GM19043 (cell line): Measurements from ENCODE around the gene NCK1.
"Not testable (repeated sequence)": the region's sequence is repeated elsewhere in the genome, so short reads cannot be mapped to it uniquely, and the experiment has no call there.

Experiments
- ATAC-seq: cut with Tn5 transposase; IDR thresholded peaks from one replicate; pipeline ENCODE4 v1.9.1; 2021; ENCODE audit warnings: low read depth; ENCODE audit not compliant: unreplicated experiment

The NCK1 gene

DNA sequence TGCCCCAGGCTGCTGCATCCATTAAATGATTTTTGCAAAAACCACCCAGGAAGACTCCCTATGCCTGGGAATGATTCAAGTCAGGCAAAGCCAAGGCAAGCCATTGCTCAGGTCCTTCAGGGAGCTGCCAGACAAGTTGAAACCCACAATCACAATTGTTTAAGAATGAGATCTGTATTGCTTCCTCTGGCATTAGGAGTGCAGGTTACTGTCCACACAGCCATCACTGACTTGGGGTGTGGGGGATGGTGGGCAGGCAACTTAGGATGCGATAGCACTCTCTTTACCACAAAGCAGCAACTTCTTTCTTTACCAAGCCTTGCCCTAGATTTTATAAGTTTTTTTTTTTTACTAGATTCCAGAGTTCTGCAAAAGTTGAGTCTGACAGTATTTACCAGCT, 80.8 kb downstream of the NCK1 start:
- ATAC-seq, result no peak

DNA sequence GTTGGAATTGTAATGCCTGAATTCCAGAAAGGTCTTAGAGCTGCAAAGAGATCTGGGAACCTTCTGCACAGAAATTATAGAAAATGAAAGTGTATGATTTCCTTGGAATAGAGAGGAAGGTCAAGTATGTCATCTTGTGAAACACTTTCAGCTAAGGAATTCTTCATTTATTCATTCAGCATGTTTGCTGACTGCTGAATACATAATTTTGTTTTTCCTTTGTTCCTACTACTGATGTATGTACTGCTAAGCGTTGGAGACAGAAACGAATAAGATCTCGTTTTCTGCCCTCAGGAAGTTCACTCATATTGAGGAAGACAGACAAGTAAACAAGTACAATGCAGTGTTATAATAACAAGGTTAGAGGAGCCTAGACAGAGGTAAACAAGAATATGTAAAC, 81.4 kb downstream of the NCK1 start:
- ATAC-seq, result no peak

DNA sequence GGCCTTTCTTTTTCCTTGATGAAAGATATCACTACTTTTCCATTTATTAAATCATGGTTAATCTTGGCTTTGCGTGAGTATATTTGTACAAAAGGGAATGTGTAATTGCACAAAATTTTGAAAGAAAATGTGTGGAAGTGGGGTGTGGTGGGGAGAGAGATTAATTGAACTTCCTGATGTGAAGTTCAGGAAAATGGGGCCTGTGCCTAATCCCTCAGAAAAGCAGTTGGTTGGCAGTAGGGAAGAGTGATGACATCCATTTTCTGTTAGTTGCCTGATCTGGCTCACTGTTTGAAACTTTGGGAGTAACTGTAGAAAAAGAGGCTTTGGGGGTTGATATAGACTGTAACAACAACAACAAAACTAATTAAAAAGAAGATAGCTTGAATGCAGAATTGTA, 85.0 kb downstream of the NCK1 start:
- no peak for ATAC-seq

DNA sequence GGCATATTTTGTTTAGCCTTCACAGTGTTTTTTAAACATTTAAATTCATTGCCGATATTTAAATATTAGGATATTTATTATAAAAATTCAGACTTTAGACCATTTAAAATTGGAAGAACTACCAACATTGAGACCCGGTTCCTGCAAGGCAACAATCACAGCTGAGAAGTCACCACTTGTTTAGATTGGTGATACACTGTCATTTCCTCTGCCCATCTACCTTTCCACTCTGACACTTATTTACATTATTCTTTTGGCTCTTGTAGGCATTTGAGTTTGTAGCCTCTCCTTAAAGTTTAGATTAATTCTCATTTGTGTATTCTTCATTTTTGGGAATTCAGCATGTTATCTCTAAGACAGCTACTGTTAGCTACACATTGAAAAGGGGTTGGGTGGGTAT, 85.5 kb downstream of the NCK1 start:
- ATAC-seq, result no peak

DNA sequence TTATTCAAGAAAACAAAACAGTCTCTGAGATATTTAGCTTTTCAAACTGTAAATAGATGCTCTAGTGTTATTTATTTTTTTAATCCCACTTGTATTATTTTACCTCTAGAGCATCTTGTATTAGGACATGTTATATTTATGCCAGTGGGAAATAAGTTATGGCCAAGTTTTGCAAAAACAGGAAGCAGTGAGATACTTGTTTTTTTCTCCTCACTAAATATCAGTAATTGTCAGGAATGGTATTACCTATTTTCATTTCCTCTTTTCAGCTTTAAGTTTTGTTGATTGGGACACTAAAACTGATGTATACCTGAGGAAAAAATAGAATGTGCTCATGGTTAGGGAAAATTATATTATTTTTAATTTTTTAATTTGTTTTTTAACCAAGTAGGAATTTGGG, 87.1 kb downstream of the NCK1 start:
- ATAC-seq, result no peak

DNA sequence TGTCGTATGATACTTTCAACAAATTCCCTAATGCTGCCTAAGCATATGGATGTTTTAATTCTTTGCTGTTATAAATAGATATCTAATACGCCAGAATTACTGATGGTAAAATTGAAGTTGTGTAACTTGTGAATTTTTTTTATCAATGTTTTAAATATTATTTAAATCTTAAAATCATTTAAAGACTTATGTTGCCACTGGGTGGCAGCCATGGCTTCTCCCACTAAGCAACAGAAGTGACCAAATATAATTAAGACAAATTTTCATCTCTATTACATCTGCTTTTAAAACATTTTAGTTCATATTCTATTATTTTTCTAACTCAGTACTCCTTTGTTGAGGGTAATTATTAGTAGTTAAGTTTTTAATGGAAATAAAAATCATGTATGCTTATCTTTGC, 87.7 kb downstream of the NCK1 start:
- ATAC-seq, result no peak

DNA sequence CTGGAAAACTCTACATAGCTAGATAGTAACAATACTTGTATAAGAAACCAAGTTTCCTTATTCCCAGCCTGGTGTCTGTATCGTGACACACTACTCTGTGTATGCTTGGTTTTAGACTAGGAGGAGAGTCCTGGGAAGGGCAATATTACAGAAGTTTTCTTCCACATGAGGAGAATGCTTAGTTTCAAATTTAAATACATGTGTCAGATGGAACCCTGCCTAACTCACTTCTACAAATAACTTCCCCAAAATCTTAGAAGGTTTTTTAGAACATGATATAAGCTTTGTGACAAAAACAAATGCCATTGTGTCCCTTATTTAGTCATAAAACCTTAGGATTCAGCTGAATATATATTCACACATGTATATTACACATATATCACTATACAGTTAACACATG, 88.6 kb downstream of the NCK1 start:
- ATAC-seq, result no peak

DNA sequence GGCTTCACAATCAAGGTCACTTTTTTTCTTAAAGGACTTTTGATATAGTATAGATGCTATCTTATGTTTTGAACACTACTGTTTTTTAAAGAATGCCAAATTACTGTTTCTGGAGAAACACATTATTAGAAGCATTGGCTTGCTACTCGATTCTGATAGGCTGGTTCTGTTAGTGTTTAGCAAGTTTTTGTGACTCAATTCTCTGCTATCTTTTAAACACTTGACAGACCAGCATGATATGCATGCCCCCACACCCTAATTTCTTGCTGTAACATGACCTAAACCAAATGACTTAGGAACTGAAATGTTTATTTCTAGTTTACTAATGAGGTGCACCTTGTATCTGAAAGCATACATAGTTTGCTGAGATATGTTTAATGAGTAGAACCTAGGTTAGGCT, 90.3 kb downstream of the NCK1 start:
- ATAC-seq, result no peak

DNA sequence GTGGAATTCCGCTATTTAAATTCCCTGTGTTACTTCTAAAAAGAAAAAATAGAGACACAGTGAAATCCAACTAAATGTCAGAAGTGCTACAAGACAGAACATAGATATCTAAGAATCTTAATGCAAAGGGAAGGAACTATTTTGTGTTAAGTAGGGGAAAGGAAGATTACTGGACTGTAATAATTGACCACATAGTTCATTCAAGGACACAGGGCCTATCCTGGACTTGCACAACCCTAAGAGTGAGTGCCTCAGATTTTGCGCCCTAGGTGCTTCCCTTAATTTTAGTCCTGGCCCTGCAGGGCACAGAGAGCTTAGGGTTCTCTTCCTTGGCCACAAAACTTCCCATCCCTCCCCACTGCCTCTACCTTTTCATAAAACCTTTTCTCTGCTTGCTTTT, 92.2 kb downstream of the NCK1 start:
- ATAC-seq, result no peak

DNA sequence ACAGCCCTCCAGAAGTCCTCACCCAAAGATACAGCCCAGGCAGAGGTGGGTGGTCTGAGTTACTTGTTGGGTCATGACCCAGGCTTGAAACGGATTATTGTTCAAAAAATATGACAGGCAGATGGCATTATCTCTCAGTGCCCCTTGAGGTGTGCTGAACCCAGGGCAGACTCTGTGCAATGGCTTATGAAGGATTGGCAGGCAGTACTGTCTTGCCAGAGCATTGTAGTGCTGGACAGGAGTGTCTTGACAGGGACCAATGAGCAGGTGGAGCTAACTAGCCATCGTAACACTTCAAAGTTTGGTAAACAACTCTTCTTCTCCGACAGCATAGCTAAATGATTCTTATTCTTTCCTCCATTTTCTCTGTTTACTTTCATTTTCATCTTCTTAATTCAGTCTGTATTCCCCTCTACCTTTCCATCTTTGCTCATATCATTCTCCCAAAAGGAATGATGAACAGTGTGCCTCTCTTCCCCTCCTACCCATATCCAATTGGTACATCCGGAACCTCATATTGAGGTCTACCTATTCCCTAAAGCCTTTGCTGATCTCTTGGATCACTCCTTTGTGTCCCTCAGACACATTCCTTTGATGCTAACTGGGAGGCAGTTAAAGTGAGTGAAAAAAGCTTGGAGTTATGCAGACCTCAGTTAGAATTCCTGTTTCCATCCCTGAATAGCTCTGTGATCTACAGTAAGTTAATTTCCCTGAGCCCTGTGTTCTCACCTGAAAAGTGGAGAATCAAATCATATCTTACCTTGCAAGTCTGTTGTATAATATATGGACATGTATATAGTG, 93.2 kb downstream of the NCK1 start:
- no peak for ATAC-seq

DNA sequence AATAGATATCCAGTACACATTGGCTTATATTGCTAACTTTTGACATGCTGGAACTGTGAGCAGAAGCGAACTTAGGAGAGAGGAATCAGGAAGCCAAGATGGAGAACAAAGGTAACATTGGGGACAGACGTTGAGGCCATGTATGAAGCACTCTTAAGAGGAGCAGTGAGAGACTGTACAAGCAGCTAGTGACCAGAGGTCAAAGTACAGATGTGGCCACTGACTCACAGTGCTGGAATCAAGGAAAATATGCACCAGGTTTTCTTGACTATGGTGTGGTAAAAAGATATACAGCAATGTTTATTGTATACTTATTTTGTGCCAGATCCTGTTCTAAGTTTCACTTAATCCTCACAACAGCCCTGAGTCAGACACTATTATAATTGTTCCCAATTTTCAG, 93.8 kb downstream of the NCK1 start:
- no peak for ATAC-seq

DNA sequence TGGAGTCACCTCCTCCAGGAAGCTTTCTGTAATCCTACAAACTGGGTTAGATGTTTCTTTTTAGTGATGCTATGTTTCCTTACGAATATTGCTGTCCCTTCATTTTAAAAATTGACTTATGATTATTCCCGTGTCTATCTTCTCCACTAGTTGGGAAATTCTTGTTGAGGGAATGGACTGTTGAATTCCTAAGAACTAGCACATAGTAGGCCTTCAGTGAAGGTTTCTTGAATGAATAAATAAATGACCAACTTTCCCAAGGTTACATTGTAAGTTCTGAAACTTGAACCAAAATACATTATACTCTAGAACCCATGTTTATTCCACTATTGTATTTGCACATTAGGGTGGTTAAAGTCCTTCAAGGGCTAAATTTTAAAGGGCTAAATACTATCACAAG, 95.0 kb downstream of the NCK1 start:
- no peak for ATAC-seq

DNA sequence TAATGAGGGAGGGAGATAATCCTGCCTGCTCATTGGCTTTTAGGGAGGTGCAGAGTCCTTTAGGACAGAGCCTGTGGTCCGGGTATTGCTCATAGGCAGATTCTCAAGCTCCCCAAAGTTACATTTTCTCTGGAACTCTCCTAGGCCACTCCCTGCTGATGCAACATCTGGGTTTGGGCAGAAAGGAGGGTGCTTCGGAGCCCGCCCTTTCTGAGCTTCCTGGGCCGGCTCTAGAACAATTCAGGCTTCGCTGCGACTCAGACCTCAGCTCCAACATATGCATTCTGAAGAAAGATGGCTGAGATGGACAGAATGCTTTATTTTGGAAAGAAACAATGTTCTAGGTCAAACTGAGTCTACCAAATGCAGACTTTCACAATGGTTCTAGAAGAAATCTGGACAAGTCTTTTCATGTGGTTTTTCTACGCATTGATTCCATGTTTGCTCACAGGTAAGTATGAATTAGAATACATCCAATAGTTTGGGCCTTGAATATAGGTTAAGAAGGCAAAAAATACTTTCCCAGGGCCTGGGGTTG, 95.8 kb downstream of the NCK1 start, which contains the start of gene IL20RB:
IL20RB (plus strand) TSS at position 233 of the 538 bp plus-strand sequence; CDS start at position 364, 131 bp downstream.
- no peak for ATAC-seq

DNA sequence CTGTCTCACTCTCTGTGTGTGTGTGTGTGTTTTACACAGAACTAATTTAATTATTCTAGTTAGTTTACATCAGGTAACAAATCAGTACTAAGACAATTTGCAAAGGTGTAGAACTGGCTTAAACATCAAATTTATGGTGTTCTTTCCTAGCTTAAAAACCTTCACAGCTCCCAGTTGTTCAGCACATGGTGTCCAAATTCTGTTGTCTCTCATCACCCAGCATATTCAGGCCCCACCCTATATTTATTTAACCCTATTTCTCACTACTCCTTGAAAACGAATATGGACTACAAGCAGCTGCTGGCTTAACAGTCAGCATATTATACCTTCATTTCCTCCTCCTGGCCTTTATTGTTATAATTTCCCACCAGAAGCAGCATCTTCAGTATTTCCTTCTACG, 96.9 kb downstream of the NCK1 start:
- ATAC-seq, result no peak

DNA sequence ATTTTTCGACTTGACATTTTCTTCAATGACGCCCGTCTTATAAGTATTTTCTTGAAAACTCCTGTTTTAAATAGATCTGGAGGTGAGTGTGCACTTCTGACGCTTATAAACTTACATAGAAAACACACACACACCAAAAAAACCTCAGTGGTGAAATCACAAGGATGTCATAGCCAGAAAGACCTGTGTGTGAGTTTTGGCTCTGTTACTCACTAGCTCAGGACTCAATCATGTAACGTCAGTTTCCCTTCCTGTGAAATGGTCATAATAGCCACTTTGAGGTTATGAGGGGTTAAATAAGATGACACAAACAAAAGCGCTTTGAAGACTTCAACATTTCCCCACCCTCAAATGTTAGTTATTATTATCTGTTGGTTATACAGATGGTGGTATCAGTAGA, 97.6 kb downstream of the NCK1 start:
- ATAC-seq, result no peak

DNA sequence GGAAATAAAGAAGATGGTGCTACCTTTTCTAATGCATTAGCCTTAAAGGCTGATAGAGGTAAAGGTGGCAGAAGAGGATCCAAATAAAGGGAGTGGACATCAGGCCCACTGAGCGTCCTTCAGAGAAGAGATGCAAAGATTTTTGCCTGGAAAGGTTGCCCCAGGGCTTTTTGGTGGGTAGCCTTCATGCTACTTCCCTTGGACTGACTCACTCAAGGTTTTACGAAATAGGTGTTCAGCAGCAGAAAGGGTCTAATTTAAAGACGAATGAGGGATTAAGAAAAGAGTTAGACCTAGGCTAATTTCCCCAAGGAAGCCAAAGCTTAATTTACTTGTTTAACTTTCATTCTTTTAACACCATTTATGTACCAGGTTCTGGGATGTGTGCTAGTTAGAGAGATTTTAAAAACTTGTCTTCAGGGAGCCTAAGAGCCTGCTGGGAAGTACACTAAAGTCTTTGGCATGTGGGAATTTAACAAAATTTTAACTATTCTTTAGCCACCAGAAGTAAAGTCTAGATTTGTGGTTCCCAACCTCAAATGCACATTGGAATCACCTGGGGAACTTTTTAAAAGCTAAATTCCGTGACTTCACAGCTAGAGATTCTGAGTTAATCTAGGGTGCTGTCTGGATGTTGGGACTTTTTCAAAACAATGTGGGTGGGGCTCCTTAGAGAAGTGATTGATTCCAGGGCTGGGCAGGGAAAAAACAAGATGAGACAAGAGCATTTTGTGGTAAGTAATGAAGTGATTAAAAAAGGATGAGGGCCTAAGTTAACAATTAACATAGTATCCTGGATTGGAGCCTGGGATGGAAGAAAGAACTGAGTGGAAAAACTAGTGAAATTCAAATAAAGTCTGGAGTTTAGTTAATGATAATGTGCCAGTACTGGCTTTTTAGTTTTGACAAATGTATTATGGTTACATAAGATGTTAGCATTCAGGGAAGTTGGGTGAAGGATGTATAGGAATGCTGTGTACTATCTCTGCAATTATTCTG, 99.1 kb downstream of the NCK1 start:
- ATAC-seq, result no peak

DNA sequence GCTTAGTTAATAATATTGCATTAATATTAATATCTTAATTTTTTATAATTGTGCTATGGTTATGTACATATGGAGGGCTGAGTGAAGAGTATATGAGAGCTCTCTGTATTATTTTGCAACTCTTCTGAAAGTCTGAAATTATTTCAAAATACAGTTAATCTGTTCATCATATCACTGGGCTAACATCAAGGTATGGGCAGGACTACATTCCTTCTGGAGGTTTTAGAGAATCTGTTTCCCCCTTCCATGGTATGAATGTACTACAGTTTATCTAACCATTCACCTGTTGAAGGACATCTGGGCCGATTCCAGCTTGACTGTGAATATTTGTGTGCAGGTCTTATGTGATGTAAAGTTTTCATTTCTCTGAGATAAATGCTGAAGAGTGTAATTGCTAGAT, 100.9 kb downstream of the NCK1 start:
- ATAC-seq, result no peak

DNA sequence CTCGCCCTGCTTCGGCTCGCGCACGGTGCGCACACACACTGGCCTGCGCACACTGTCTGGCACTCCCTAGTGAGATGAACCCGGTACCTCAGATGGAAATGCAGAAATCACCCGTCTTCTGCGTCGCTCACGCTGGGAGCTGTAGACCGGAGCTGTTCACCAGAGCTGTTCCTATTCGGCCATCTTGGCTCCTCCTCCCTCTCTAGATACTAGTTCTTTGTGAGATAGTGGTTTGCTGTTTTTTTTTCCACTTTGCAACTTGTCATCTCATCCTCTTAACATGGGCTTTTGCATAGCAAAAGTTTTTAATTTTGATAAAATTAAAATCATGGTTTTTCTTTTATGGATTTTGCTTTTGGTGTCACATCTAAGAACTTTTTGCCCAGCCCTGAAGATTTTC, 107.5 kb downstream of the NCK1 start:
- ATAC-seq, result not testable (repeated sequence)

DNA sequence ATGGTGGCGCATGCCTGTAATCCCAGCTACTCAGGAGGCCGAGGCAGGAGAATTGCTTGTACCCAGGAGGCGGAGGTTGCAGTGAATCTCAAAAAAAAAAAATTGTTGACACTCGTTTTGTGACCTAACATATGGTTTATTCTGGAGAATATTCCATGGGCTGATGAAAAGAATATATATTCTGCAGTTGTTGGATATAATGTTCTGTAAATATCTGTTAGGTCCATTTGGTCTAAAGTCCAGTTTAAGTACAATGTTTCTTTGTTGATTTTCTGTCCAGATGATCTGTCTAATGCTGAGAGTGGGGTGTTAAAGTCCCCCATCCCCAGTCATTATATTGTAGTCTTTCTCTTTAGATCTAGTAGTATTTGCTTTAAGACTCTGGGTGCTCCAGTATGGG, 111.3 kb downstream of the NCK1 start:
- ATAC-seq, result no peak

DNA sequence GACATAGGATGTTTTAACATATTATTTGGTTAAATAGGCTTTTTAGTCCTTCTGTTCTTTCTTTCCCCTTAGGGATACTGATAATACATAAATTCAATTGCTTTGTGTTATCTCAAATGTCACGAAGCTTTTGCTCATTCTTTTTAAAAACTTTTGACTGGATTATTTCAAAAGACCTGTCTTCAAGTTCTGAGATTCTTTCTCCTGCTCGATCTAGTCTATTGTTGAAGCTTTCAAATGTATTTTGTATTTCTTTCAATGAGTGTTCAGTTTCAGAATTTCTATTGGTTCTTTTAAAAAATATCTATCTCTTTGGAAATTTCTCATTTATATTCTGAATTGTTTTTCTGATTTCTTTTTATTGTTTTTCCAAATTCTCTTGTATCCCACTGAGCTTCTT, 112.7 kb downstream of the NCK1 start:
- no peak for ATAC-seq

DNA sequence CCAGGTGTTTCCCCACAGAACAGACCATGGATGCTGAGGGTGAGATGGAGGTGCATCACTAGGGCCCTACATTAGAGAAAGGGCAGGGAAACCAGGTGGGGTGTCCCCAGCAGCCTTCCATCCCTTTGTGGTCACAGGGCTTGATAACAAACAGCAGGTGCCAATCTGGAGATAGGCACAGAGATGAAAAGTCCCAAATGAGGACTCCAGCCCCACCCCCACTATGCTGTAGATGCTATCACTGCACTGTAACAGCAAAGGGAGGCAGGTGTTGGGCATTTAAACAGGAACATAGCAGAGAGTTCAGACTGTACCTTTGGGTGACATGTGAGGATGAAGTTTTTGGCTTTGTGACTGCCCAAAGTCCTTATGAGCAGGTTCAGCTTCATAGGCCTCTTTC, 117.2 kb downstream of the NCK1 start:
- no peak for ATAC-seq
